ENCODE measurements around the gene HS3ST3A1. TPM values are rescaled to one million over a fixed set of nuclear protein-coding genes. Genes with fewer than 3 reads are reported as not detected.

HS3ST3A1 gene
- total RNA-seq, 1 experiment from 2014 or later = not detected

DNA sequence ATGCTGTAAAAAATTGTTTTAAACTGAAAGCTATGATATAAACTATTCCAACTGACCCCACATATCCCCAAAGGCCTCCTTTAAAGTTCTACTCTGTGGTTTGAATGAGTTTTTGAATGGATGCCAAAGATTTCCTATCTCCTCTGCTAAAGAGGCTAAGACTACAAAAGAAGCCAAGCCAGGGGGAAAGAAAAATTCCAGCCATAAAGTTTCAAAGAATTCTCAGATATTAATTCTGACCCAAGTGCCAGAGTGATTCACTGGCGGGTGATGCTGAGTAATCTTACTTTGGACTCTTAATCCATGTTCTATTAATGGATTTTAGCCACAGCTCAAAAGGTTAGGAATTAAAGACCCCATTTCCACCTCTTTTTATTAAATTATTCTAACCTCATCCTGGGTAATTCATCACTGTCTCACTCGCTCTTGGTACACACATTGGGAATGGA lies 60.7 kb downstream of the HS3ST3A1 start:
- no peak overlapping the region for H3K9ac ChIP-seq (ENCODE audit: low read length)
- 0 out of 4 replicates have a peak overlapping the region, but pooled peaks of 1 of the 2 experiments have one; percentile 17 for H3K4me3 ChIP-seq (replicated peaks in 1 of 2; ENCODE audit: low read depth in 1 of 2, low read length in 2 of 2)
- peak overlapping the region; percentile 40; the same call in 1 of the 2 replicates for H3K27ac ChIP-seq (ENCODE audit: low read depth, low read length)
- H4K20me1 ChIP-seq (ENCODE audit: insufficient read depth) = no peaks in the 10 kb centered on the region
- peaks cover 25 to 47% of the 10 kb centered on the region in 2 experiments for H3K4me1 ChIP-seq (ENCODE audit: control insufficient read depth in 1 of 2, insufficient read depth in 2 of 2, low read length in 2 of 2)
- peak; percentile 63 for ATAC-seq
- peak overlapping the region; percentile 57 for H3K4me2 ChIP-seq (ENCODE audit: low read length)
- no peaks in the 10 kb centered on the region for H3K9me2 ChIP-seq (ENCODE audit: insufficient read depth)
- intact Hi-C loops (cut with micrococcal nuclease) = no loop called here
- no peaks in the 10 kb centered on the region for H3K79me2 ChIP-seq (ENCODE audit: insufficient read depth, low read length)
- H2AFZ ChIP-seq (ENCODE audit: low read depth, low read length, poor library complexity, severe bottlenecking) = no peak overlapping the region
- POLR2A ChIA-PET = no interaction called here
- no peaks in the 10 kb centered on the region for H3K9me3 ChIP-seq (ENCODE audit: control insufficient read depth in 1 of 2, insufficient read depth in 1 of 2, low read depth in 1 of 2, low read length in 2 of 2)
- CTCF ChIA-PET = no interaction called here
- no peaks in the 10 kb centered on the region for H3K36me3 ChIP-seq (ENCODE audit: control insufficient read depth in 1 of 2, insufficient read depth in 2 of 2, low read length in 2 of 2)
- no TSS peak for BruUV-seq (replicated peaks)
- peak; percentile 41 for DNase-seq (ENCODE audit: low read depth, low spot score)
- no peaks in the 10 kb centered on the region; the same call in 1 of the 2 replicates for H3K27me3 ChIP-seq (ENCODE audit: insufficient read depth, low read length)
- RAD21 ChIA-PET (ENCODE audit: low non-redundant PET in 1 of 2, low total read pairs in 2 of 2, uncharacterized antibody in 2 of 2, unreplicated experiment in 2 of 2) = no interaction called here
- TF ChIP-seq, protein P1, sequence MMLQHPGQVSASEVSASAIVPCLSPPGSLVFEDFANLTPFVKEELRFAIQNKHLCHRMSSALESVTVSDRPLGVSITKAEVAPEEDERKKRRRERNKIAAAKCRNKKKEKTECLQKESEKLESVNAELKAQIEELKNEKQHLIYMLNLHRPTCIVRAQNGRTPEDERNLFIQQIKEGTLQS (IDR thresholded peaks at IDR 0.05) = no peak
- TF ChIP-seq TCF7L2 (IDR thresholded peaks at IDR 0.05; ENCODE audit: borderline replicate concordance, extremely low read depth, insufficient read depth, insufficient read length) (no peak), EZH2 (IDR thresholded peaks at IDR 0.05) (no peak), POLR2A (IDR thresholded peaks at IDR 0.05; ENCODE audit: borderline replicate concordance, extremely low read depth, insufficient read depth, insufficient read length) (no peak), CBX3 (IDR thresholded peaks at IDR 0.05; ENCODE audit: low read depth) (no peak), FOSL1 (IDR thresholded peaks at IDR 0.05; ENCODE audit: low read depth) (peak; percentile 41; the same call in 1 of the 2 replicates), SIN3A (IDR thresholded peaks at IDR 0.05; ENCODE audit: low read depth) (no peak), ZNF274 (IDR thresholded peaks at IDR 0.05; ENCODE audit: low read depth, low read length) (no peak), EGR1 (IDR thresholded peaks at IDR 0.05; ENCODE audit: low read depth) (no peak), SRF (IDR thresholded peaks at IDR 0.05; ENCODE audit: low read depth) (no peak), CEBPB (IDR thresholded peaks at IDR 0.05; ENCODE audit: low read depth) (peak; percentile 27; the same call in 1 of the 2 replicates), POLR2AphosphoS5 (IDR thresholded peaks at IDR 0.05; ENCODE audit: low read depth, low read length) (no peak), YY1 (IDR thresholded peaks at IDR 0.05; ENCODE audit: extremely low read depth, insufficient replicate concordance, low read depth, low read length) (no peak), ZFX (IDR thresholded peaks at IDR 0.05) (no peak), EZH2phosphoT487 (IDR thresholded peaks at IDR 0.05; ENCODE audit: borderline replicate concordance) (no peak), JUND (IDR thresholded peaks at IDR 0.05) (peak; percentile 42; the same call in 1 of the 2 replicates), RAD21 (IDR thresholded peaks at IDR 0.05; ENCODE audit: low read depth) (peak; percentile 7; the same call in 1 of the 2 replicates)
- TF ChIP-seq, protein P2, sequence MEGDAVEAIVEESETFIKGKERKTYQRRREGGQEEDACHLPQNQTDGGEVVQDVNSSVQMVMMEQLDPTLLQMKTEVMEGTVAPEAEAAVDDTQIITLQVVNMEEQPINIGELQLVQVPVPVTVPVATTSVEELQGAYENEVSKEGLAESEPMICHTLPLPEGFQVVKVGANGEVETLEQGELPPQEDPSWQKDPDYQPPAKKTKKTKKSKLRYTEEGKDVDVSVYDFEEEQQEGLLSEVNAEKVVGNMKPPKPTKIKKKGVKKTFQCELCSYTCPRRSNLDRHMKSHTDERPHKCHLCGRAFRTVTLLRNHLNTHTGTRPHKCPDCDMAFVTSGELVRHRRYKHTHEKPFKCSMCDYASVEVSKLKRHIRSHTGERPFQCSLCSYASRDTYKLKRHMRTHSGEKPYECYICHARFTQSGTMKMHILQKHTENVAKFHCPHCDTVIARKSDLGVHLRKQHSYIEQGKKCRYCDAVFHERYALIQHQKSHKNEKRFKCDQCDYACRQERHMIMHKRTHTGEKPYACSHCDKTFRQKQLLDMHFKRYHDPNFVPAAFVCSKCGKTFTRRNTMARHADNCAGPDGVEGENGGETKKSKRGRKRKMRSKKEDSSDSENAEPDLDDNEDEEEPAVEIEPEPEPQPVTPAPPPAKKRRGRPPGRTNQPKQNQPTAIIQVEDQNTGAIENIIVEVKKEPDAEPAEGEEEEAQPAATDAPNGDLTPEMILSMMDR (IDR thresholded peaks at IDR 0.05 in 2 of 3, conservative IDR thresholded peaks at IDR 0.05 in 1 of 3; ENCODE audit: borderline replicate concordance in 1 of 3, insufficient read depth in 1 of 3, low read depth in 2 of 3, low read length in 2 of 3) = no peak
- TF ChIP-seq, protein P3, sequence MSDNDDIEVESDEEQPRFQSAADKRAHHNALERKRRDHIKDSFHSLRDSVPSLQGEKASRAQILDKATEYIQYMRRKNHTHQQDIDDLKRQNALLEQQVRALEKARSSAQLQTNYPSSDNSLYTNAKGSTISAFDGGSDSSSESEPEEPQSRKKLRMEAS (IDR thresholded peaks at IDR 0.05) = no peak
- TF ChIP-seq, protein P4, sequence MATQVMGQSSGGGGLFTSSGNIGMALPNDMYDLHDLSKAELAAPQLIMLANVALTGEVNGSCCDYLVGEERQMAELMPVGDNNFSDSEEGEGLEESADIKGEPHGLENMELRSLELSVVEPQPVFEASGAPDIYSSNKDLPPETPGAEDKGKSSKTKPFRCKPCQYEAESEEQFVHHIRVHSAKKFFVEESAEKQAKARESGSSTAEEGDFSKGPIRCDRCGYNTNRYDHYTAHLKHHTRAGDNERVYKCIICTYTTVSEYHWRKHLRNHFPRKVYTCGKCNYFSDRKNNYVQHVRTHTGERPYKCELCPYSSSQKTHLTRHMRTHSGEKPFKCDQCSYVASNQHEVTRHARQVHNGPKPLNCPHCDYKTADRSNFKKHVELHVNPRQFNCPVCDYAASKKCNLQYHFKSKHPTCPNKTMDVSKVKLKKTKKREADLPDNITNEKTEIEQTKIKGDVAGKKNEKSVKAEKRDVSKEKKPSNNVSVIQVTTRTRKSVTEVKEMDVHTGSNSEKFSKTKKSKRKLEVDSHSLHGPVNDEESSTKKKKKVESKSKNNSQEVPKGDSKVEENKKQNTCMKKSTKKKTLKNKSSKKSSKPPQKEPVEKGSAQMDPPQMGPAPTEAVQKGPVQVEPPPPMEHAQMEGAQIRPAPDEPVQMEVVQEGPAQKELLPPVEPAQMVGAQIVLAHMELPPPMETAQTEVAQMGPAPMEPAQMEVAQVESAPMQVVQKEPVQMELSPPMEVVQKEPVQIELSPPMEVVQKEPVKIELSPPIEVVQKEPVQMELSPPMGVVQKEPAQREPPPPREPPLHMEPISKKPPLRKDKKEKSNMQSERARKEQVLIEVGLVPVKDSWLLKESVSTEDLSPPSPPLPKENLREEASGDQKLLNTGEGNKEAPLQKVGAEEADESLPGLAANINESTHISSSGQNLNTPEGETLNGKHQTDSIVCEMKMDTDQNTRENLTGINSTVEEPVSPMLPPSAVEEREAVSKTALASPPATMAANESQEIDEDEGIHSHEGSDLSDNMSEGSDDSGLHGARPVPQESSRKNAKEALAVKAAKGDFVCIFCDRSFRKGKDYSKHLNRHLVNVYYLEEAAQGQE (IDR thresholded peaks at IDR 0.05; ENCODE audit: low read depth) = no peak
- TF ChIP-seq, protein P5, sequence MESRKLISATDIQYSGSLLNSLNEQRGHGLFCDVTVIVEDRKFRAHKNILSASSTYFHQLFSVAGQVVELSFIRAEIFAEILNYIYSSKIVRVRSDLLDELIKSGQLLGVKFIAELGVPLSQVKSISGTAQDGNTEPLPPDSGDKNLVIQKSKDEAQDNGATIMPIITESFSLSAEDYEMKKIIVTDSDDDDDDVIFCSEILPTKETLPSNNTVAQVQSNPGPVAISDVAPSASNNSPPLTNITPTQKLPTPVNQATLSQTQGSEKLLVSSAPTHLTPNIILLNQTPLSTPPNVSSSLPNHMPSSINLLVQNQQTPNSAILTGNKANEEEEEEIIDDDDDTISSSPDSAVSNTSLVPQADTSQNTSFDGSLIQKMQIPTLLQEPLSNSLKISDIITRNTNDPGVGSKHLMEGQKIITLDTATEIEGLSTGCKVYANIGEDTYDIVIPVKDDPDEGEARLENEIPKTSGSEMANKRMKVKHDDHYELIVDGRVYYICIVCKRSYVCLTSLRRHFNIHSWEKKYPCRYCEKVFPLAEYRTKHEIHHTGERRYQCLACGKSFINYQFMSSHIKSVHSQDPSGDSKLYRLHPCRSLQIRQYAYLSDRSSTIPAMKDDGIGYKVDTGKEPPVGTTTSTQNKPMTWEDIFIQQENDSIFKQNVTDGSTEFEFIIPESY (IDR thresholded peaks at IDR 0.05; ENCODE audit: extremely low read depth, insufficient replicate concordance, low read length) = no peak
